Cardiac fibroblast (primary cell): ENCODE measurements around the gene LRRC3.

ENCODE experiments used
- DNase-seq, 2 donors: peaks; one replicate each; pipeline versions ENCODE4 v3.0.0 to v3.0.0-alpha.2; 2010; ENCODE audit warnings: low read depth in 2 of 2
- H3K4me3 ChIP-seq, 2 donors: replicated peaks in 1 of 2; 1 replicate in 1 of 2; 2 replicates in 1 of 2; pipeline ENCODE4 v1.5.1; 2011; ENCODE audit warnings: low read depth in 2 of 2, low read length in 2 of 2, mild to moderate bottlenecking in 2 of 2, moderate library complexity in 1 of 2
- TF ChIP-seq, protein P1 (sequence below): IDR thresholded peaks from one replicate; pipeline ENCODE4 v1.5.1; 2011; ENCODE audit warnings: low read depth, mild to moderate bottlenecking, low read length, inconsistent platforms

The LRRC3 gene

DNA sequence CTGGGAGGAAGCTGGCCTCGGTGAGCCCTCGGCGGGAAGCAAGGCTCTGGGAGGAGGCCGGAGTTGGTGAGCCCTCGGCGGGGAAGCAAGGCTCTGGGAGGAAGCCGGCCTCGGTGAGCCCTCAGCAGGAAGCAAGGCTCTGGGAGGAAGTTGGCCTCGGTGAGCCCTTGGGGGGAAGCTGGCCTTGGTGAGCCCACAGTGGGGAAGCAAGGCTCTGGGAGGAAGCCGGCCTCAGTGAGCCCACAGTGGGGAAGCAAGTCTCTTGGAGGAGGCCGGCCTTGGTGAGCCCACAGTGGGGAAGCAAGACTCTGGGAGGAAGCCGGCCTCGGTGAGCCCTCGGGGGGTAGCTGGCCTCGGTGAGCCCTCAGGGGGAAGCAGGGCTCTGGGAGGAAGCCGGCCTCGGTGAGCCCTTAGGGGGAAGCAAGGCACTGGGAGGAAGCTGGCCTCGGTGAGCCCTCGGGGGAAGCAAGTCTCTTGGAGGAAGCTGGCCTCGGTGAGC, 48.6 kb downstream of the LRRC3 start:
- DNase-seq: no peak
- TF ChIP-seq, protein P1, sequence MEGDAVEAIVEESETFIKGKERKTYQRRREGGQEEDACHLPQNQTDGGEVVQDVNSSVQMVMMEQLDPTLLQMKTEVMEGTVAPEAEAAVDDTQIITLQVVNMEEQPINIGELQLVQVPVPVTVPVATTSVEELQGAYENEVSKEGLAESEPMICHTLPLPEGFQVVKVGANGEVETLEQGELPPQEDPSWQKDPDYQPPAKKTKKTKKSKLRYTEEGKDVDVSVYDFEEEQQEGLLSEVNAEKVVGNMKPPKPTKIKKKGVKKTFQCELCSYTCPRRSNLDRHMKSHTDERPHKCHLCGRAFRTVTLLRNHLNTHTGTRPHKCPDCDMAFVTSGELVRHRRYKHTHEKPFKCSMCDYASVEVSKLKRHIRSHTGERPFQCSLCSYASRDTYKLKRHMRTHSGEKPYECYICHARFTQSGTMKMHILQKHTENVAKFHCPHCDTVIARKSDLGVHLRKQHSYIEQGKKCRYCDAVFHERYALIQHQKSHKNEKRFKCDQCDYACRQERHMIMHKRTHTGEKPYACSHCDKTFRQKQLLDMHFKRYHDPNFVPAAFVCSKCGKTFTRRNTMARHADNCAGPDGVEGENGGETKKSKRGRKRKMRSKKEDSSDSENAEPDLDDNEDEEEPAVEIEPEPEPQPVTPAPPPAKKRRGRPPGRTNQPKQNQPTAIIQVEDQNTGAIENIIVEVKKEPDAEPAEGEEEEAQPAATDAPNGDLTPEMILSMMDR: no peak
- H3K4me3 ChIP-seq: no peak overlapping the region

DNA sequence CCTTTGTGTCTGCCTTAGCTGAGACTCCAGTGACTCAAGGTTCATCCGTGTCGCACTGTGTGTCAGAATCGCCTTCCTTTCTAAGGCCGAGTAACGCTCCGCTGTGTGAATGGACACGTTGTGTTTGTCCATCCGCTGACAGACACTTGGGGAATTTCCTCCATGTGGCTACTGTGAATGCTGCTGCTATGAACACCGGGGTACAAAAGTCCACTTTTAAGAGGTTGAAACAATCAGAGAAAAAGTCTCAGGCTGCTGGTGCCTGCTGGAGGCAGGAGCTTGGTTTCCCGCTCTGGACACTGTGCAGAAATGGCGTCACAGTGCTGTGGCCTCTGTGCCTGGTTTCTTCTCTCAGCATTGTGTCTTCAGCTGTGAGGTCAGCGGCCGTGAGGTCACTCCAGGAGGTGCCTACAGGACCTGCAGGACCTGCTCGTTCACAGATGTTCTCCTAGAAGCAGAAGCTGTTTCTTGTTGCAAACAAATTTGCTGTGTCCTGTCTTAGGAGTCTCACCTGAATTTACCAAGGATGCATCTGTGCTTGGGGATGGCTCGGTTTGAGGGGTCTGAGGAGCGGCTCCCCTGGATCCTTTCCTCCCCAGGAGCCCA, 50.5 kb downstream of the LRRC3 start:
- no peak overlapping the region for H3K4me3 ChIP-seq
- no peak for DNase-seq
- TF ChIP-seq, protein P1: no peak

- no peak for DNase-seq
- H3K4me3 ChIP-seq: no peak overlapping the region
- TF ChIP-seq, protein P1: no peak
Measured at GRCh38 chr21:44506279-44507255, 51.3 kb downstream of the LRRC3 start.

DNA sequence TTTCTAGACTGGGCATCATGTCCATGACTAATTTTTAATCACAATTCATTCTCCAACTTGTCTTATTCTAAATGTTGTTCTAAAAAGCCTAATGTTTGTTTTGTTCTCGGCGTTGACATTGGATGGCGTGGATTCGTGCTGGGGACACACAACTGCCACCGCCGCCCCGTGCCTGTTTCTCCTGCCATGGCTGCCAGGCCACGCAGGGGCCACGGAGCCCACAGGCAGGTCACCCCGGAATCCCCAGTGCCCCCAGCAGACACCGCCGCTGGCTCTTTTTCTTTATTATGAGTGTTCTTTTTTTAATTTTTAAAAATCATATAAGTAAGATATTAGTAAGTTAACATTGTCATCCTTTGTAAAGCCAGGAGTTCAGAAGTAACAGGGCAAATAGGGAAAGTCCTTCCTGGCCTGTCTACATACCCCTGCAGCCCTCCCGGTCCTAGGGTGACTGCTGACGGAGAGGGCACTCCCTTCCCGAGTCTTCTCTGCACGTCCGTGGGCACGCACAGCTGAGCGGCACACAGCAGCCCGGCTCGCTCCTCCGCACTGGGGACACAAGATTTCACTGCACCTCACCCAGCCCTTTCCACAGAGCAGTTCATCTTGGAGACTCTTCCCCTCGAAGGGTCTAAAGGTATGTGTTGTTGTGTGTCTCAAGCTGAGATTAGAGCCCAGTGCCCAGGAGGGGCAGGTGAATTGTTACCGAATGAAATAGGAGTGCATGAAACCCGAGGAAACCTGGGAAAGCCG, 52.5 kb downstream of the LRRC3 start:
- TF ChIP-seq, protein P1: no peak
- no peak for DNase-seq
- H3K4me3 ChIP-seq: no peak overlapping the region

DNA sequence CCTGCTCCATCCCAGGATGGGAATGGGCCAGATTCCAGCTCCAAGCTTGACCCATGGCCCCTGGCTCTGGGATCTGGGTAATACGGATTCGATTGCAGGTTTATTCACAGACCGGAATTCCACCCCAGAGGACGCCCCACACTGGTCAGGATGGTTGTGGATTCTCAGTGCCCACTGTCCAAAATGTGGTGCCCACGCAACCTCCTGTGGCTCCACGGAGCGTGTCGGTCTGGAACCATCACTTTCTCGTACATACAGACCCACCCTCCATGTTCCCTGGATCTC, 53.1 kb downstream of the LRRC3 start:
- no peak overlapping the region for H3K4me3 ChIP-seq
- TF ChIP-seq, protein P1: no peak
- no peak for DNase-seq

DNA sequence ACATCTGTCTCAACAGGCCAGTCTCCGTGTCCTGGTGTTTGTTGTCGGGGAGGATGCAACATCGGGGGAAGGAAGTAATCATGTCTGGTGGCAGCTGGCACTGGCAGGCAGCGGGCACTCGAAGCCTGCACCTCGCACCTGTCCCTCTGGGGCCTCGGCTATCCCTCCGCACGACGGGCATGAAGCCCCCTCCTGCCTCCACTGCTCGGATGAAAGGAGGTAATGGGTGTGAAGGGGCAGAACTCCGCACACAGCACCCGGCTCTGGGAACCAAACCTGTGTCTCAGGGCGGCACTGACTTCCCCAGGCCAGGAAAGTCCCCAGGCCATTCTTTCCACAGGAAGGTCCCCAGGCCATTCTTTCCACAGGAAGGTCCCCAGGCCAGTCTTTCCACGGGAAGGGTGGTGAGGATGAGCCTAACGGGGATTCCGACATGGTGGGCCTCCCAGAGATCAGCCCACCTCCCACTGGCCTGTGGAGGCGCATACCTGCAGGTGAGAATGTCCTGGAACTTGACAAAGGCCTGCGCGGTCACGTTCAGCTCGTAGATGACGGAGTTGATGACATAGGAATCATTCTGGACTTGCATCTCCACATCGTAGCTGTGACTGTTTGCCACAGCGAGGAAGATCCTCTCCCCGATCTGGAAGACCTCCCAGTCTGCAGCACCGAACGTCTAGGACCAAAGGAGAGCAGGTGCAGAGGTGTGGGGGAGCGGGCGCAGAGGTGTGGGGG, 53.6 kb downstream of the LRRC3 start:
- TF ChIP-seq, protein P1: no peak
- H3K4me3 ChIP-seq: no peak overlapping the region

More for the DNA sequence above, 53.6 kb downstream of the LRRC3 start:
- DNase-seq: no peak
